IMR-90 (cell line): ENCODE data around the gene SEMA3C. TPM values are rescaled to one million over a fixed set of nuclear protein-coding genes. Genes with fewer than 3 reads are reported as not detected.
"Not testable (repeated sequence)": the region's sequence is repeated elsewhere in the genome, so short reads cannot be mapped to it uniquely, and the experiment has no call there.

Experiments
- ATAC-seq: fragments of 200-7000 bp; cut with Tn5 transposase; 2 replicates; pipeline ENCODE4 v1.9.1; 2020; ENCODE audit warnings: low read depth, mild to moderate bottlenecking, moderate library complexity
- BruUV-seq: library from RNA; stranded (reverse); fragments of 400-500 nt; replicated peaks from 2 replicates; lab custom pipeline; 2021; lab: Mats Ljungman, UMichigan
- CTCF ChIA-PET: fragments of 300-600 bp; formaldehyde crosslinking; extraction: SDS; loops from one replicate; lab custom pipeline; 2021; ENCODE audit warnings: antibody characterized with exemption; lab: Yijun Ruan, JAX
- POLR2A ChIA-PET: fragments of 300-600 bp; sonication (Branson Sonifier 250); formaldehyde crosslinking; loops from one replicate; lab custom pipeline; 2022; ENCODE audit warnings: antibody characterized with exemption; ENCODE audit not compliant: unreplicated experiment; lab: Charles Lee
- DNase-seq: peaks from one replicate; pipeline ENCODE4 v3.0.0; 2013
- H2AFZ ChIP-seq: replicated peaks from 2 replicates; pipeline ENCODE3; 2013; ENCODE audit warnings: low read length, mild to moderate bottlenecking; ENCODE audit not compliant: poor library complexity
- H2AK5ac ChIP-seq: 2 replicates; pipeline ENCODE4 v1.6.1; 2013; ENCODE audit warnings: low read depth, low read length, inconsistent platforms
- H2AK9ac ChIP-seq: replicated peaks from 2 replicates; pipeline ENCODE3; 2013; ENCODE audit warnings: mild to moderate bottlenecking, low read depth, low read length, moderate library complexity; ENCODE audit not compliant: poor library complexity
- H2BK120ac ChIP-seq: 2 replicates; pipeline ENCODE4 v1.6.1; 2013; ENCODE audit warnings: low read depth, low read length, inconsistent platforms
- H2BK15ac ChIP-seq: 3 replicates; pipeline ENCODE4 v1.6.1; 2013; ENCODE audit warnings: low read depth, low read length, inconsistent platforms
- H2BK20ac ChIP-seq: 2 replicates; pipeline ENCODE4 v1.6.1; 2013; ENCODE audit warnings: low read depth, mild to moderate bottlenecking, inconsistent platforms, low read length, moderate library complexity
- H2BK5ac ChIP-seq: 2 replicates; pipeline ENCODE4 v1.6.1; 2013; ENCODE audit warnings: mild to moderate bottlenecking, low read depth, low read length, inconsistent platforms; ENCODE audit not compliant: poor library complexity, severe bottlenecking
- H3K14ac ChIP-seq: replicated peaks from 2 replicates; pipeline ENCODE4 v1.6.1; 2013; ENCODE audit warnings: low read depth, low read length, inconsistent platforms
- H3K18ac ChIP-seq: 2 replicates; pipeline ENCODE4 v1.6.1; 2013; ENCODE audit warnings: low read depth, low read length, control low read depth
- H3K23ac ChIP-seq: 2 replicates; pipeline ENCODE4 v1.6.1; 2013; ENCODE audit warnings: low read depth, low read length, inconsistent platforms
- H3K27ac ChIP-seq: 2 replicates; pipeline ENCODE4 v1.5.1; 2013; ENCODE audit warnings: mild to moderate bottlenecking, control low read depth, low read length; ENCODE audit not compliant: insufficient read depth
- H3K27me3 ChIP-seq: 2 replicates; pipeline ENCODE4 v1.6.1; 2013; ENCODE audit warnings: low read length; ENCODE audit not compliant: control insufficient read depth, insufficient read depth
- H3K36me3 ChIP-seq: 2 replicates; pipeline ENCODE4 v1.6.1; 2013; ENCODE audit warnings: low read length, mixed read lengths; ENCODE audit not compliant: control insufficient read depth, insufficient read depth
- H3K4ac ChIP-seq: 2 replicates; pipeline ENCODE4 v1.6.1; 2013; ENCODE audit warnings: low read depth, low read length, inconsistent platforms
- H3K4me1 ChIP-seq: 2 replicates; pipeline ENCODE4 v1.6.1; 2013; ENCODE audit warnings: low read length, mixed read lengths; ENCODE audit not compliant: control insufficient read depth, insufficient read depth
- H3K4me2 ChIP-seq: 2 replicates; pipeline ENCODE4 v1.6.1; 2013; ENCODE audit warnings: low read depth, mild to moderate bottlenecking, control low read depth, low read length, moderate library complexity
- H3K4me3 ChIP-seq: 2 replicates; pipeline ENCODE4 v1.5.1; 2013; ENCODE audit warnings: low read depth, mild to moderate bottlenecking, control low read depth, low read length, moderate library complexity; ENCODE audit not compliant: insufficient read depth
- H3K56ac ChIP-seq: 2 replicates; pipeline ENCODE4 v1.6.1; 2013; ENCODE audit warnings: low read length, inconsistent platforms; ENCODE audit not compliant: insufficient read depth; ENCODE audit errors: extremely low read depth
- H3K79me1 ChIP-seq, 2 experiments: 2 replicates each; pipeline ENCODE4 v1.6.1; 2013; ENCODE audit warnings: low read length in 2 of 2, inconsistent platforms in 1 of 2, low read depth in 1 of 2
- H3K9ac ChIP-seq: 2 replicates; pipeline ENCODE4 v1.6.1; 2013; ENCODE audit warnings: low read depth, low read length, control low read depth
- H3K9me1 ChIP-seq: 2 replicates; pipeline ENCODE4 v1.6.1; 2013; ENCODE audit warnings: low read length, inconsistent platforms; ENCODE audit not compliant: insufficient read depth
- H3K9me3 ChIP-seq: 2 replicates; pipeline ENCODE4 v1.6.1; 2013; ENCODE audit warnings: low read length; ENCODE audit not compliant: control insufficient read depth, insufficient read depth
- H4K20me1 ChIP-seq: 2 replicates; pipeline ENCODE4 v1.6.1; 2013; ENCODE audit warnings: low read length, inconsistent platforms; ENCODE audit not compliant: insufficient read depth
- H4K5ac ChIP-seq: 2 replicates; pipeline ENCODE4 v1.6.1; 2013; ENCODE audit warnings: mild to moderate bottlenecking, low read depth, low read length, control low read depth
- H4K8ac ChIP-seq, 2 experiments: 2 replicates each; pipeline ENCODE4 v1.6.1; 2013; ENCODE audit warnings: low read depth in 2 of 2, low read length in 2 of 2, control low read depth in 1 of 2, inconsistent platforms in 1 of 2
- H4K91ac ChIP-seq: 2 replicates; pipeline ENCODE4 v1.6.1; 2013; ENCODE audit warnings: low read depth, low read length, inconsistent platforms; ENCODE audit not compliant: insufficient read depth
- MAFK ChIP-seq: IDR thresholded peaks from 2 replicates; pipeline ENCODE4 v1.6.1; 2012; ENCODE audit warnings: low read depth, low read length, improper control_type of control experiment
- WGBS, 2 experiments: methylation state at CpG; one replicate each; pipeline versions ENCODE4 v1.1.5 to v1.1.7; 2013; ENCODE audit warnings: missing lambda C conversion rate in 2 of 2; ENCODE audit not compliant: insufficient read length in 1 of 2; ENCODE audit errors: extremely low coverage in 2 of 2; 5-methylcytosine and 5-hydroxymethylcytosine counted together
- dilution Hi-C: fragments of 300-500 bp; cut with HindIII; formaldehyde crosslinking; loops from one replicate; pipeline ENCODE4 v1.14.3; 2018; ENCODE audit warnings: low sequenced_read_pairs; ENCODE audit not compliant: unreplicated experiment
- in situ Hi-C: fragments of 300-500 bp; cut with MboI; formaldehyde crosslinking; loops from 3 replicates; pipeline ENCODE4 v1.14.3; 2019; ENCODE audit warnings: low sequenced_read_pairs, inconsistent platforms, mixed read lengths
- intact Hi-C: fragments of 100-400 bp; cut with micrococcal nuclease; formaldehyde crosslinking; loops from 2 replicates; pipeline ENCODE4 v1.10.0; 2022
- polyA plus RNA-seq, 3 experiments: library from polyadenylated mRNA; depleted of rRNA; stranded (reverse); fragments of >200 nt; gene quantifications; 2 replicates each; pipeline ENCODE4 v1.2.3, GENCODE V29; 2012; ENCODE audit warnings: low replicate concordance in 1 of 3
- total RNA-seq: library from RNA; depleted of rRNA; stranded (reverse); fragments of >200 nt; gene quantifications from 2 replicates; pipeline ENCODE4 v1.2.3, GENCODE V29; 2012

The SEMA3C gene
- total and polyA plus RNA-seq, 2 of the 4 experiments (the other 2 are of a cell fraction) = 21.2 to 97.1 TPM

- H3K23ac ChIP-seq, ATAC-seq, H3K4me2 ChIP-seq, H2BK120ac ChIP-seq, H4K91ac ChIP-seq, H3K4me3 ChIP-seq, H3K18ac ChIP-seq, H3K4me1 ChIP-seq, H3K14ac ChIP-seq, in situ Hi-C loops, H4K20me1 ChIP-seq, H3K9ac ChIP-seq, H2AK5ac ChIP-seq, H3K9me3 ChIP-seq, H3K27me3 ChIP-seq, CTCF ChIA-PET, dilution Hi-C loops, H4K8ac ChIP-seq, intact Hi-C loops, H3K36me3 ChIP-seq, DNase-seq, H3K9me1 ChIP-seq, H3K79me1 ChIP-seq, H3K27ac ChIP-seq, BruUV-seq, POLR2A ChIA-PET, H2BK20ac ChIP-seq, H2AK9ac ChIP-seq, H3K56ac ChIP-seq, H2AFZ ChIP-seq, H4K5ac ChIP-seq, H2BK5ac ChIP-seq, H2BK15ac ChIP-seq, H3K4ac ChIP-seq: not testable (repeated sequence)
- TF ChIP-seq MAFK = peak; percentile 12; the same call in 1 of the 2 replicates
- no CpG with 5 or more reads among the region's 6 CpGs for WGBS, 2 experiments
Observed at GRCh38 chr7:80926955-80927354, 8.1 kb upstream of the SEMA3C start.
